ENCODE measurements around the gene PDE10A. TPM values are rescaled to one million over a fixed set of nuclear protein-coding genes. Genes with fewer than 3 reads are reported as not detected.

Gene PDE10A
- total RNA-seq, 4 donors from 2014 or later = 0.54 to 4.4 (median 0.98) TPM

DNA sequence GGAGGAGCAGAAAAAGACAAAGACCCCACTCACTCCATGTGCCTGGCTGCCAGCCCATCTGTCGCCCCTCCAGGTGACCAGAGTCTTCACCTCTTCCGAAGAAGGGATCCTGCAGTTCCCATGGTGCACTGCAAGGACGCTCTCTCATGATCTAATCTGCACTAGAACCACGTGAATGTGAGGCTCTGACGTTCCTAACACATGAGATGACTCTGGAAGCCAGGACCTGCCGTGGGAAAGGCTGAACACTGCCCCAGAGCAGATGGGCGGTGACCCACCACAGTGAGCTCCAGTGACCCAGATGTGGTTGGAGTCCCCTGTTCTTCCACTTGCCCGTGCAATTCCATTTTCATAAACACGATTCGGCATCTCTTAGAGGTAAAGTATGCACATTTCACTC lies 39.6 kb upstream of the PDE10A start:
- intact Hi-C loops (cut with DNase I; ENCODE audit: low total_unique reads) = no loop called here
- TF ChIP-seq CTCF (IDR thresholded peaks at IDR 0.05) = no peak
- TF ChIP-seq POLR2A (IDR thresholded peaks at IDR 0.05) = no peak
- 68 to 76% methylated on average over 10 of the region's 10 CpGs for WGBS, 2 donors
- DNase-seq (ENCODE audit: low spot score in 2 of 2) = no peak
- H3K4me3 ChIP-seq (ENCODE audit: low read depth, poor library complexity, severe bottlenecking) = no peak overlapping the region

GRCh38 chr6:165701564-165702354 lies 38.7 kb upstream of the PDE10A start:
- WGBS, 2 donors = 75 to 90% methylated on average over 11 of the region's 11 CpGs
- intact Hi-C loops (cut with DNase I; ENCODE audit: low total_unique reads) = no loop called here

GRCh38 chr6:165701005-165701404 lies 38.0 kb upstream of the PDE10A start:
- no peak overlapping the region for H3K4me3 ChIP-seq (ENCODE audit: low read depth, poor library complexity, severe bottlenecking)
- intact Hi-C loops (cut with DNase I; ENCODE audit: low total_unique reads) = no loop called here
- DNase-seq (ENCODE audit: low spot score in 2 of 2) = no peak
- WGBS, 2 donors = 41% methylated on average over 4 of the region's 4 CpGs
- TF ChIP-seq POLR2A (IDR thresholded peaks at IDR 0.05) (no peak), CTCF (IDR thresholded peaks at IDR 0.05) (no peak)

More at GRCh38 chr6:165701564-165702354, 38.7 kb upstream of the PDE10A start:
- TF ChIP-seq POLR2A (IDR thresholded peaks at IDR 0.05) (no peak), CTCF (IDR thresholded peaks at IDR 0.05) (no peak)
- no peak for DNase-seq (ENCODE audit: low spot score in 2 of 2)
- H3K4me3 ChIP-seq (ENCODE audit: low read depth, poor library complexity, severe bottlenecking) = no peak overlapping the region

DNA sequence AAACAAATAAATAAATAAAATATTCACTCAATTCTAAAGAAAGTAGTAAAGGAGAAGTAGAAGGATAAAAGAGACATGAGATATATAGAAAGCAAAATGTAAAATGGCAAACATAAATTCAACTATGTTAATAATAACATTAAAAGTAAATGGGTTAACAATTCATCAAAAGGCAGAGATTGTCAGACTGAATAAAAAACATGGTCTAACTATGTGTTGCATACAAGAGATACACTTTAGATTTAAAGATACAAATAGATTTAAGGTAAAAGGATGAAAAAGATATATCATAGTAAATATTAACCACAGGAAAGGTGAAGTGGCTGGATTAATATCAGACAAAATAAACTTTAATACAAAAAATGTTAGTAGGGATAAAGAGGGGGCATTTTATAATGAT lies 35.8 kb upstream of the PDE10A start:
- no peak overlapping the region for H3K4me3 ChIP-seq (ENCODE audit: low read depth, poor library complexity, severe bottlenecking)
- TF ChIP-seq POLR2A (IDR thresholded peaks at IDR 0.05) = no peak
- TF ChIP-seq CTCF (IDR thresholded peaks at IDR 0.05) = no peak
- intact Hi-C loops (cut with DNase I; ENCODE audit: low total_unique reads) = no loop called here
- no peak for DNase-seq (ENCODE audit: low spot score in 2 of 2)

- intact Hi-C loops (cut with DNase I; ENCODE audit: low total_unique reads) = no loop called here
- 45 to 46% methylated on average over 1 of the region's 1 CpG for WGBS, 2 donors
- DNase-seq (ENCODE audit: low spot score in 2 of 2) = no peak
- no peak overlapping the region for H3K4me3 ChIP-seq (ENCODE audit: low read depth, poor library complexity, severe bottlenecking)
- no peak for TF ChIP-seq POLR2A (IDR thresholded peaks at IDR 0.05)
- no peak for TF ChIP-seq CTCF (IDR thresholded peaks at IDR 0.05)
These were observed 34.1 kb upstream of the PDE10A start for GRCh38 chr6:165697171-165697570.
